Ishikawa (cell line): ENCODE results near the gene MTIF3.

Source experiments
- CEBPB ChIP-seq: IDR thresholded peaks from 2 replicates; pipeline ENCODE4 v1.6.1; 2012
- CREB1 ChIP-seq: IDR thresholded peaks from 2 replicates; pipeline ENCODE4 v1.6.1; 2012; ENCODE audit warnings: low read depth
- EGR1 ChIP-seq: IDR thresholded peaks from 2 replicates; pipeline ENCODE4 v1.6.1; 2012
- EP300 ChIP-seq: IDR thresholded peaks from 2 replicates; pipeline ENCODE4 v1.6.1; 2012; ENCODE audit warnings: borderline replicate concordance
- FOXM1 ChIP-seq: IDR thresholded peaks from 2 replicates; pipeline ENCODE4 v1.6.1; 2012; ENCODE audit warnings: low read depth, borderline replicate concordance
- MAX ChIP-seq: IDR thresholded peaks from 2 replicates; pipeline ENCODE4 v1.6.1; 2012
- NFIC ChIP-seq: IDR thresholded peaks from 2 replicates; pipeline ENCODE4 v1.6.1; 2012
- RAD21 ChIP-seq: IDR thresholded peaks from 2 replicates; pipeline ENCODE4 v1.6.1; 2012; ENCODE audit warnings: low read depth
- REST ChIP-seq: IDR thresholded peaks from 2 replicates; pipeline ENCODE4 v1.6.1; 2012; ENCODE audit warnings: low read depth, mild to moderate bottlenecking
- TAF1 ChIP-seq: IDR thresholded peaks from 2 replicates; pipeline ENCODE4 v1.6.1; 2012; ENCODE audit warnings: low read depth, mild to moderate bottlenecking
- TCF12 ChIP-seq: IDR thresholded peaks from 2 replicates; pipeline ENCODE4 v1.6.1; 2012; ENCODE audit warnings: low read depth
- TEAD4 ChIP-seq: IDR thresholded peaks from 2 replicates; pipeline ENCODE4 v1.6.1; 2012
- USF1 ChIP-seq: IDR thresholded peaks from 2 replicates; pipeline ENCODE4 v1.6.1; 2012
- YY1 ChIP-seq: IDR thresholded peaks from 2 replicates; pipeline ENCODE4 v1.6.1; 2012; ENCODE audit warnings: low read depth
- ZBTB7A ChIP-seq: IDR thresholded peaks from 2 replicates; pipeline ENCODE4 v1.6.1; 2012; ENCODE audit warnings: low read depth

The MTIF3 gene

GRCh38 chr13:27465611-27466010 lies 15.2 kb upstream of the MTIF3 start:
- TF ChIP-seq CREB1 (no peak), TCF12 (no peak), TAF1 (no peak), USF1 (no peak), CEBPB (no peak), NFIC (no peak), YY1 (no peak), EP300 (no peak), RAD21 (no peak), TEAD4 (no peak), ZBTB7A (no peak)

- TF ChIP-seq YY1 (no peak), EGR1 (no peak), TEAD4 (no peak), RAD21 (no peak), TAF1 (no peak), CREB1 (no peak), REST (no peak), TCF12 (no peak), FOXM1 (no peak), USF1 (no peak), ZBTB7A (no peak), EP300 (no peak), NFIC (no peak), CEBPB (no peak), MAX (no peak)
These were observed 13.1 kb upstream of the MTIF3 start for GRCh38 chr13:27463500-27463899.

- no peak for TF ChIP-seq TCF12
- TF ChIP-seq REST: no peak
- TF ChIP-seq CEBPB: no peak
- no peak for TF ChIP-seq EP300
These were observed 11.7 kb upstream of the MTIF3 start for GRCh38 chr13:27461940-27462584.

- TF ChIP-seq CEBPB (no peak), RAD21 (no peak), ZBTB7A (no peak), REST (no peak), MAX (no peak), YY1 (no peak), TEAD4 (no peak), EGR1 (no peak), CREB1 (no peak), TCF12 (no peak), TAF1 (no peak), NFIC (no peak), USF1 (no peak), FOXM1 (no peak), EP300 (no peak)
These were observed 5.0 kb upstream of the MTIF3 start for GRCh38 chr13:27455331-27455855.
